GM21360 (cell line): ENCODE measurements around the gene LONP2.
"Not testable (repeated sequence)": the region's sequence is repeated elsewhere in the genome, so short reads cannot be mapped to it uniquely, and the experiment has no call there.

Experiments used
- ATAC-seq: cut with Tn5 transposase; IDR thresholded peaks from one replicate; pipeline ENCODE4 v1.9.1; 2021; ENCODE audit warnings: mild to moderate bottlenecking, moderate library complexity; ENCODE audit not compliant: unreplicated experiment

Gene LONP2

GRCh38 chr16:48365601-48366164 is 121.6 kb downstream of the LONP2 start:
- peak; percentile 89 for ATAC-seq

GRCh38 chr16:48366165-48367093 is 122.3 kb downstream of the LONP2 start:
- peak; percentile 61 for ATAC-seq

GRCh38 chr16:48367441-48368049 is 123.4 kb downstream of the LONP2 start:
- no peak for ATAC-seq

GRCh38 chr16:48369765-48370164 is 125.7 kb downstream of the LONP2 start:
- no peak for ATAC-seq

GRCh38 chr16:48370229-48370628 is 126.1 kb downstream of the LONP2 start:
- ATAC-seq: no peak

- ATAC-seq: not testable (repeated sequence)
These were observed 126.7 kb downstream of the LONP2 start for GRCh38 chr16:48370668-48371392.

- no peak for ATAC-seq
These were observed 127.3 kb downstream of the LONP2 start for GRCh38 chr16:48371393-48371780.

- no peak for ATAC-seq
These were observed 128.6 kb downstream of the LONP2 start for GRCh38 chr16:48372744-48373143.

GRCh38 chr16:48373258-48374029 is 129.3 kb downstream of the LONP2 start:
- ATAC-seq: no peak

GRCh38 chr16:48374255-48374654 is 130.2 kb downstream of the LONP2 start:
- no peak for ATAC-seq

- not testable (repeated sequence) for ATAC-seq
These were observed 133.2 kb downstream of the LONP2 start for GRCh38 chr16:48377301-48377700.

GRCh38 chr16:48378276-48378675 is 134.2 kb downstream of the LONP2 start:
- ATAC-seq: no peak

GRCh38 chr16:48378836-48379235 is 134.7 kb downstream of the LONP2 start:
- no peak for ATAC-seq

- ATAC-seq: no peak
These were observed 137.1 kb downstream of the LONP2 start for GRCh38 chr16:48381201-48381600.

- ATAC-seq: no peak
These were observed 138.0 kb downstream of the LONP2 start for GRCh38 chr16:48382131-48382530.

- ATAC-seq: no peak
These were observed 139.1 kb downstream of the LONP2 start for GRCh38 chr16:48383009-48383876.

GRCh38 chr16:48383877-48384519 is 139.9 kb downstream of the LONP2 start:
- no peak for ATAC-seq

- ATAC-seq: peak; percentile 53
These were observed 140.6 kb downstream of the LONP2 start for GRCh38 chr16:48384520-48385252.
